ENCODE data around the gene GLMN. TPM values are rescaled to one million over a fixed set of nuclear protein-coding genes. Genes with fewer than 3 reads are reported as not detected.
"Not testable (repeated sequence)": the region's sequence is repeated elsewhere in the genome, so short reads cannot be mapped to it uniquely, and the experiment has no call there.

The GLMN gene
- total RNA-seq, 2 experiments from 2014 or later, result 18.2 to 18.7 TPM

- H3K27ac Mint-ChIP-seq, H3K27me3 Mint-ChIP-seq, POLR2A ChIA-PET, H3K9me3 Mint-ChIP-seq, H3K4me3 Mint-ChIP-seq, DNase-seq: not testable (repeated sequence)
- peaks cover 88% of the 10 kb centered on the region for H3K36me3 Mint-ChIP-seq (ENCODE audit: low read depth)
- peaks cover 16% of the 10 kb centered on the region for H3K4me1 Mint-ChIP-seq
- CTCF ChIA-PET, result interaction anchor here (1.8 kb wide), 1 partner anchor 11 kb away, joined by 6 read pairs; no protein-coding TSS in a partner anchor
These were observed 19.0 kb downstream of the GLMN start for GRCh38 chr1:92279781-92280180.

- H3K4me1 Mint-ChIP-seq, result peaks cover 13% of the 10 kb centered on the region
- POLR2A ChIA-PET, result no interaction called here
These were observed 21.6 kb downstream of the GLMN start for GRCh38 chr1:92277105-92277723.

GRCh38 chr1:92276082-92276481, 22.7 kb downstream of the GLMN start:
- no peaks in the 10 kb centered on the region for H3K9me3 Mint-ChIP-seq
- no peaks in the 10 kb centered on the region for H3K27me3 Mint-ChIP-seq
- peaks cover 10% of the 10 kb centered on the region for H3K4me1 Mint-ChIP-seq
- no peak overlapping the region for H3K4me3 Mint-ChIP-seq
- no peak for DNase-seq
- ChIA-PET POLR2A (interaction anchor here (0.6 kb wide), 1 partner anchor 318 kb away, joined by 3 read pairs; no protein-coding TSS in a partner anchor), CTCF (no interaction called here)
- H3K27ac Mint-ChIP-seq, result no peak overlapping the region
- peaks cover 70% of the 10 kb centered on the region for H3K36me3 Mint-ChIP-seq (ENCODE audit: low read depth)

More at GRCh38 chr1:92277105-92277723, 21.6 kb downstream of the GLMN start:
- H3K36me3 Mint-ChIP-seq (ENCODE audit: low read depth), result peaks cover 76% of the 10 kb centered on the region
- no peaks in the 10 kb centered on the region for H3K27me3 Mint-ChIP-seq
- CTCF ChIA-PET, result no interaction called here
- no peak for DNase-seq
- no peak overlapping the region for H3K4me3 Mint-ChIP-seq
- H3K9me3 Mint-ChIP-seq, result no peaks in the 10 kb centered on the region
- H3K27ac Mint-ChIP-seq, result no peak overlapping the region

DNA sequence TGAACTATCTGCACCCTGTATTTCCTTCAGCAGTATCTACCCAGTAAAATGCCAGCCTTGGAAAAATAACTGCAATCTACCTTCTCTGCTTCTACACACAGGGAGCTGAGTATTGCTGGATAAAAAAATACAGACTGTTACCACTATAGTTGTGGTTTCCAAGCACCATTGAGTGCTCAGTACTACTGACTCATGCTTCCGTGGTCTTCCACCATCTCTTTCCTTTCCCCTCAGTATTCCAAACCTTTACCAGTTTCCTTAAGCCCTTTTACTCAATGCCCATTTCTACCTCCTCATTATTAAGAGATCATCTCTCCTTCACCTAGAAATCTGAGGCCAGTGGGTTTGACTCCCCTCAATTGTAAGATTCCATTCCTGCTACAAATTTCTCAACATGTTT, 23.8 kb downstream of the GLMN start:
- Mint-ChIP-seq H3K4me3 (no peak overlapping the region), H3K9me3 (no peaks in the 10 kb centered on the region), H3K36me3 (ENCODE audit: low read depth) (peaks cover 59% of the 10 kb centered on the region), H3K4me1 (peaks cover 5% of the 10 kb centered on the region), H3K27me3 (no peaks in the 10 kb centered on the region), H3K27ac (no peak overlapping the region)
- ChIA-PET POLR2A (no interaction called here), CTCF (no interaction called here)
- DNase-seq, result no peak

DNA sequence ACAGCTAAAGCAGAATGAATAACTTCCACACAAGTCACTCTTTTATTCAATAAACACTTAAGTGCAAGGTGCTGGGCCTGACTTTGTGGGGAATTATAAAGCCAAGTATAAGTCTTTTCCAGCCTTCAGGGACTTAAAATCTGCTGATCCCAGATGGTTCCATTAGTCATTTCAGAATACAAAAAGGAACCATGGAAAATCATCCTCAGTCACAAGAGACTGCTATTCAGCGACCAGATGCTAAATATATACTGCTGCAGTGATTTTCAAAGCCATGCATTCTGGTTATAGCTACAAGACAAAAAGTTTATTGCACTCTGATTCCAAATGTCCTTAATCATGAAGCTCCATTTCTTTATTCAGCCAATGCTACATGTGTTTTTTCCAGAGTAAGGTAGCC, 25.7 kb downstream of the GLMN start:
- Mint-ChIP-seq H3K27me3 (no peaks in the 10 kb centered on the region), H3K27ac (no peak overlapping the region), H3K4me3 (no peak overlapping the region), H3K4me1 (peaks cover 5% of the 10 kb centered on the region), H3K36me3 (ENCODE audit: low read depth) (peaks cover 54% of the 10 kb centered on the region), H3K9me3 (no peaks in the 10 kb centered on the region)
- no peak for DNase-seq
- CTCF ChIA-PET, result interaction anchor here (0.7 to 1.2 kb wide), 4 partner anchors 15 to 590 kb away, joined by 3 read pairs; no protein-coding TSS in a partner anchor
- POLR2A ChIA-PET, result interaction anchor here (0.6 to 1.6 kb wide), 2 partner anchors 8 to 192 kb away, joined by 3 read pairs; no protein-coding TSS in a partner anchor

- H3K4me1 Mint-ChIP-seq, result no peaks in the 10 kb centered on the region
- peaks cover 63% of the 10 kb centered on the region for H3K36me3 Mint-ChIP-seq (ENCODE audit: low read depth)
- H3K27me3 Mint-ChIP-seq, result no peaks in the 10 kb centered on the region
- ChIA-PET POLR2A (no interaction called here), CTCF (interaction anchor here (1.1 kb wide), 1 partner anchor 10 kb away, joined by 3 read pairs; no protein-coding TSS in a partner anchor)
- no peak for DNase-seq
- H3K4me3 Mint-ChIP-seq, result no peak overlapping the region
- H3K27ac Mint-ChIP-seq, result no peak overlapping the region
- H3K9me3 Mint-ChIP-seq, result no peaks in the 10 kb centered on the region
These were observed 36.3 kb downstream of the GLMN start for GRCh38 chr1:92262516-92262915.

GRCh38 chr1:92259350-92259749, 39.4 kb downstream of the GLMN start:
- H3K4me3 Mint-ChIP-seq, result no peak overlapping the region
- no peaks in the 10 kb centered on the region for H3K27me3 Mint-ChIP-seq
- ChIA-PET POLR2A (no interaction called here), CTCF (no interaction called here)
- H3K9me3 Mint-ChIP-seq, result peaks cover 5% of the 10 kb centered on the region
- no peak overlapping the region for H3K27ac Mint-ChIP-seq
- peaks cover 84% of the 10 kb centered on the region for H3K36me3 Mint-ChIP-seq (ENCODE audit: low read depth)
- H3K4me1 Mint-ChIP-seq, result no peaks in the 10 kb centered on the region
- DNase-seq, result no peak

DNA sequence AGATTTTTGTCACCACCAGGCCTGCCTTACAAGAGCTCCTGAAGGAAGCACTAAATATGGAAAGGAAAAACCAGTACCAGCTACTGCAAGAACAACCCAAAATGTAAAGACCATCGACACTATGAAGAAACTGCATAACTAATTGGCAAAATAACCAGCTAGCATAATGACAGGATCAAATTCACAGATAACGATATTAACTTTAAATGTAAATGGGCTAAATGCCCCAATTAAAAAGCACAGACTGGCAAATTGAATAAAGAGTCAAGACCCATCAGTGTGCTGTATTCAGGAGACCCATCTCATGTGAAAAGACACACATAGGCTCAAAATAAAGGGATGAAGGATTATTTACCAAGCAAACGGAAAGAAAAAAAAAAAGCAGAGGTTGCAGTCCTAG, 44.1 kb downstream of the GLMN start:
- H3K27ac Mint-ChIP-seq, CTCF ChIA-PET, H3K4me1 Mint-ChIP-seq, H3K27me3 Mint-ChIP-seq, DNase-seq, H3K9me3 Mint-ChIP-seq, H3K4me3 Mint-ChIP-seq, POLR2A ChIA-PET: not testable (repeated sequence)
- peaks cover 79% of the 10 kb centered on the region for H3K36me3 Mint-ChIP-seq (ENCODE audit: low read depth)

- Mint-ChIP-seq H3K9me3 (no peaks in the 10 kb centered on the region), H3K36me3 (ENCODE audit: low read depth) (peaks cover 16% of the 10 kb centered on the region), H3K27ac (no peak overlapping the region), H3K4me1 (no peaks in the 10 kb centered on the region), H3K4me3 (no peak overlapping the region), H3K27me3 (peaks cover 2% of the 10 kb centered on the region)
- ChIA-PET CTCF (no interaction called here), POLR2A (no interaction called here)
- no peak for DNase-seq
These were observed 54.4 kb downstream of the GLMN start for GRCh38 chr1:92244376-92244775.

DNA sequence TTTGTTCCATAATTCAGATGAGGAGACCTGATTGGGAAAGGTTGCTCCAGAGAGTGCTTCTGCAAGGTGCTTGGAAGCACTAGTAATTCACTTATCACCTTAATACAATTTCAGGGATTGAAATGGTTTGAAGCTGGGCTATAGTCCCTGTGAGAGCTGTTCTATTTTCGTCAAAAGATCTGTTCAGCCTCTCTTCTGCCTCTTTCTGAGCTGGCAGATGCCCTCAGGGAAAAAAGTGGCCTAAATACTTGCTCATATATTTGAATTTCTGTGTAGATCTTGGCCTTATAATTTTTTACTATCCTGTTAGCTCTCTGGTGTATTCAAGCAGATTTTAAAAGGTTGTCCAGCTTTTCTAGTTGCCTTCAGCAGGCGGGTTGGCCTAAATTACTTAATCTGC, 58.8 kb downstream of the GLMN start:
- peaks cover 4% of the 10 kb centered on the region for H3K36me3 Mint-ChIP-seq (ENCODE audit: low read depth)
- CTCF ChIA-PET, result no interaction called here

GRCh38 chr1:92230736-92231135, 68.1 kb downstream of the GLMN start:
- H3K36me3 Mint-ChIP-seq (ENCODE audit: low read depth), result no peaks in the 10 kb centered on the region
- no peaks in the 10 kb centered on the region for H3K4me1 Mint-ChIP-seq
- POLR2A ChIA-PET, result no interaction called here
- H3K27ac Mint-ChIP-seq, result no peak overlapping the region
- DNase-seq, result no peak
- CTCF ChIA-PET, result no interaction called here
- H3K4me3 Mint-ChIP-seq, result no peak overlapping the region
- H3K27me3 Mint-ChIP-seq, result peaks cover 7% of the 10 kb centered on the region
- H3K9me3 Mint-ChIP-seq, result no peaks in the 10 kb centered on the region

More for the DNA sequence above, 58.8 kb downstream of the GLMN start:
- no peak overlapping the region for H3K27ac Mint-ChIP-seq
- H3K9me3 Mint-ChIP-seq, result no peaks in the 10 kb centered on the region
- POLR2A ChIA-PET, result no interaction called here
- no peaks in the 10 kb centered on the region for H3K4me1 Mint-ChIP-seq
- DNase-seq, result no peak
- H3K4me3 Mint-ChIP-seq, result no peak overlapping the region
- H3K27me3 Mint-ChIP-seq, result peaks cover 8% of the 10 kb centered on the region

DNA sequence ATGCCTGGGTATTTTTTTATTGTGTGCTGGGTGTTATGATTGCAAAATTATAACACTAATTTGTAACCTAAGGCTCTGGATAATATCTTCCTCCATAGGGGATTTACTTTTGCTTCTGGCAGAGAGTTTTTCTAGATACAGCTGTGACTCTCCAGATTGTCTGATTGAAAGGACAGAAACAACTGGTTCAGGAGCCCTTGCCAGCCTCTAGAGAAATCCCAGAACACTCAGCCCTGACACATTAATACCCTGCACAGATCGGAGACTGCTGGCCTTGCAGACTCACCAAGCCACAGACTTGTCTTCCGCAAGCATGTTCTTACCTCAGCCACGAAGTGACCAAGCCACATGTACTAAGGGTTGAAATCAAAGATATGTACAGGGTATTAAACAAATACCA, 70.4 kb downstream of the GLMN start:
- DNase-seq, result no peak
- Mint-ChIP-seq H3K4me3 (no peak overlapping the region), H3K9me3 (no peaks in the 10 kb centered on the region), H3K4me1 (no peaks in the 10 kb centered on the region), H3K36me3 (ENCODE audit: low read depth) (no peaks in the 10 kb centered on the region), H3K27me3 (peaks cover 7% of the 10 kb centered on the region), H3K27ac (no peak overlapping the region)
- ChIA-PET CTCF (no interaction called here), POLR2A (no interaction called here)

DNA sequence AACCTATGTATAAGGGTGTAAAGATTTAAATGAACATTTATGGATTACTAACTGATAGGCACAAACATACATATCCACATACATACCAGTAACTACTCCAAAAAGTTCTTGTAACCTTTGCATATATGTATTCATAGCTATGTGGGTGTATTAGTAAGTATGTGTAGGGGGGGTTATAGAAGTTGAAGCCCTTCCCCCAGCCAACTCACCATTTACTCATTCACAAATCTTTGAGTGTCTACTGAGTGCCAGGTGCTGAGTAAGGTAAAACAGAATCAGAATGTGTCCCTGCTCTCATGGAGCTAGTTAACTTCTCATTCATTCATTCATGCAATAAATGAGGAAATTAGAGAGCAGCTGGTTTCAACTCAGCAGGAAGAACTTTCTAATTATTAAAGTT, 79.8 kb downstream of the GLMN start:
- CTCF ChIA-PET, result interaction anchor here (0.7 to 1.4 kb wide), 2 partner anchors 20 to 47 kb away, joined by 3 read pairs; no protein-coding TSS in a partner anchor
- H3K27me3 Mint-ChIP-seq, result peaks cover 3% of the 10 kb centered on the region
- H3K4me3 Mint-ChIP-seq, result no peak overlapping the region
- no peaks in the 10 kb centered on the region for H3K9me3 Mint-ChIP-seq
- POLR2A ChIA-PET, result no interaction called here
- no peak for DNase-seq
- H3K4me1 Mint-ChIP-seq, result no peaks in the 10 kb centered on the region
- no peak overlapping the region for H3K27ac Mint-ChIP-seq
- no peaks in the 10 kb centered on the region for H3K36me3 Mint-ChIP-seq (ENCODE audit: low read depth)

- ChIA-PET POLR2A (no interaction called here), CTCF (interaction anchor here (0.7 to 1.4 kb wide), 2 partner anchors 19 to 46 kb away, joined by 3 read pairs; no protein-coding TSS in a partner anchor)
- Mint-ChIP-seq H3K4me3 (no peak overlapping the region), H3K9me3 (no peaks in the 10 kb centered on the region), H3K4me1 (no peaks in the 10 kb centered on the region), H3K27me3 (peaks cover 3% of the 10 kb centered on the region), H3K27ac (no peak overlapping the region), H3K36me3 (ENCODE audit: low read depth) (no peaks in the 10 kb centered on the region)
- no peak for DNase-seq
These were observed 80.2 kb downstream of the GLMN start for GRCh38 chr1:92218559-92218958.
